Loucy (cell line): Measurements from ENCODE around the gene E2F3.
A peak's percentile ranks its signal among the peaks of the same experiment; 100 is the strongest.

Experiments used
- H2AFZ ChIP-seq: fragments of 200-600 bp; sonication (generic); 2 replicates; pipeline ENCODE4 v1.6.0; 2016; ENCODE audit warnings: antibody characterized with exemption, mild to moderate bottlenecking, low read length, moderate library complexity
- H3F3A ChIP-seq: fragments of 200-600 bp; 2 replicates; pipeline ENCODE4 v1.6.0; 2016; ENCODE audit warnings: antibody characterized with exemption, low read depth, mild to moderate bottlenecking
- H3K27me3 ChIP-seq: fragments of 200-600 bp; sonication (generic); 2 replicates; pipeline ENCODE4 v1.6.1; 2014; ENCODE audit warnings: low read length, mild to moderate bottlenecking; ENCODE audit not compliant: insufficient read depth, poor library complexity, severe bottlenecking
- H3K36me3 ChIP-seq: fragments of 200-600 bp; sonication (generic); 2 replicates; pipeline ENCODE4 v1.6.1; 2016; ENCODE audit warnings: low read length; ENCODE audit not compliant: insufficient read depth
- H3K4me1 ChIP-seq: fragments of 200-600 bp; sonication (generic); 2 replicates; pipeline ENCODE4 v1.5.1; 2014; ENCODE audit warnings: low read length, mild to moderate bottlenecking; ENCODE audit not compliant: insufficient read depth, poor library complexity, severe bottlenecking
- H3K4me2 ChIP-seq: fragments of 200-600 bp; sonication (generic); 2 replicates; pipeline ENCODE4 v1.6.0; 2014; ENCODE audit warnings: antibody characterized with exemption, low read length, low read depth, mild to moderate bottlenecking; ENCODE audit not compliant: poor library complexity, severe bottlenecking
- H3K4me3 ChIP-seq: fragments of 200-600 bp; sonication (generic); 2 replicates; pipeline ENCODE4 v1.5.1; 2014; ENCODE audit warnings: low read length, mild to moderate bottlenecking, mixed read lengths; ENCODE audit not compliant: poor library complexity, severe bottlenecking
- H3K79me2 ChIP-seq: fragments of 200-600 bp; sonication (generic); 2 replicates; pipeline ENCODE4 v1.6.1; 2014; ENCODE audit warnings: low read length; ENCODE audit not compliant: insufficient read depth
- H3K9ac ChIP-seq: fragments of 200-600 bp; sonication (generic); 2 replicates; pipeline ENCODE4 v1.6.0; 2014; ENCODE audit warnings: mild to moderate bottlenecking, low read depth, low read length, moderate library complexity; ENCODE audit not compliant: poor library complexity, severe bottlenecking
- H3K9me2 ChIP-seq: fragments of 200-600 bp; sonication (generic); replicated peaks from 2 replicates; pipeline ENCODE4 v1.6.1; 2016; ENCODE audit warnings: low read depth, low read length, mixed read lengths
- H3K9me3 ChIP-seq: fragments of 200-600 bp; sonication (generic); 2 replicates; pipeline ENCODE4 v1.6.1; 2014; ENCODE audit warnings: mild to moderate bottlenecking, antibody characterized with exemption, low read length, low read depth; ENCODE audit not compliant: insufficient read depth
- H4K20me1 ChIP-seq: fragments of 200-600 bp; sonication (generic); 2 replicates; pipeline ENCODE4 v1.6.0; 2014; ENCODE audit warnings: antibody characterized with exemption, low read length, mild to moderate bottlenecking; ENCODE audit not compliant: insufficient read depth, poor library complexity, severe bottlenecking
- EZH2phosphoT487 ChIP-seq: fragments of 200-600 bp; IDR thresholded peaks from 2 replicates; pipeline ENCODE4 v1.6.1; 2018; ENCODE audit warnings: antibody characterized with exemption, mild to moderate bottlenecking, moderate library complexity, borderline replicate concordance
- TF ChIP-seq, protein P1 (sequence below): fragments of 200-600 bp; sonication (generic); conservative IDR thresholded peaks from 2 replicates; pipeline ENCODE4 v1.5.1; 2014; ENCODE audit warnings: mild to moderate bottlenecking, antibody characterized with exemption, low read length

Gene E2F3

DNA sequence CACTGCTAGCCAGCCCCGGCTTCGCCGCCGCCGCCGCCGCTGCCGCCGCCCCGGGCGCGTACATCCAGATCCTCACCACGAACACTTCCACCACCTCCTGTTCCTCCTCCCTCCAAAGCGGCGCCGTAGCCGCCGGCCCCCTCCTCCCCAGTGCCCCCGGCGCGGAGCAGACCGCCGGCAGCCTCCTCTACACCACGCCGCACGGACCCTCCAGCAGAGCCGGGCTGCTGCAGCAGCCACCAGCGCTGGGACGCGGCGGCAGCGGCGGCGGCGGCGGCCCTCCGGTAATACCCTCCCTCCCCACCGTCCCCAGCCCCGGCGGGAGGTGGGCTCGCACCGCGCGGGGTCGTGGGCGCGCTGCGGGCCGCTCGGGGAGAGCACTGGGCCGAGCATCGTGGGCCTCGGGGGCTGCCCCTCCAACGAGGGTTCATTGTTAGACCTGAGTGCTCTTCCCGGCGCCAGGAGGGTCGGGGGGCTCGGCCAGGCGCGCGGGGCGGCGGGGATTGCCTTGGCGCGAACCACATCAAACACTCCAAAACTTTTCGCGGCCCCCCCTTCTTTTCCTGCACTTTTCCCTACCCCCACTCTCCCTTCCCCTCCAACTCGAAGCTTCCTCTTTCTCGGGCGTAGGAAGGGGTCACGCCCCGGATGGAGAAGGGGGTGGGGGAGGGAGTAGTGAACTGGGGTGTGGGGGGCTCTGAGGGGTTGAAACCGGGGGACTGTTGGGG lies 827 bp downstream of the E2F3 start:
- peaks cover 12% of the 10 kb centered on the region for H3K36me3 ChIP-seq
- no peaks in the 10 kb centered on the region for H3K9me3 ChIP-seq
- H3K79me2 ChIP-seq = peaks cover 54% of the 10 kb centered on the region
- H3F3A ChIP-seq = peaks cover 13% of the 10 kb centered on the region
- H4K20me1 ChIP-seq = peaks cover 33% of the 10 kb centered on the region
- no peak overlapping the region for H2AFZ ChIP-seq
- peak overlapping the region; percentile 50 for H3K4me2 ChIP-seq
- H3K4me3 ChIP-seq = peak overlapping the region; percentile 91
- H3K4me1 ChIP-seq = peaks cover 24% of the 10 kb centered on the region
- H3K9ac ChIP-seq = peak overlapping the region; percentile 99
- H3K27me3 ChIP-seq = peaks cover 13% of the 10 kb centered on the region
- no peaks in the 10 kb centered on the region for H3K9me2 ChIP-seq
- TF ChIP-seq, protein P1, sequence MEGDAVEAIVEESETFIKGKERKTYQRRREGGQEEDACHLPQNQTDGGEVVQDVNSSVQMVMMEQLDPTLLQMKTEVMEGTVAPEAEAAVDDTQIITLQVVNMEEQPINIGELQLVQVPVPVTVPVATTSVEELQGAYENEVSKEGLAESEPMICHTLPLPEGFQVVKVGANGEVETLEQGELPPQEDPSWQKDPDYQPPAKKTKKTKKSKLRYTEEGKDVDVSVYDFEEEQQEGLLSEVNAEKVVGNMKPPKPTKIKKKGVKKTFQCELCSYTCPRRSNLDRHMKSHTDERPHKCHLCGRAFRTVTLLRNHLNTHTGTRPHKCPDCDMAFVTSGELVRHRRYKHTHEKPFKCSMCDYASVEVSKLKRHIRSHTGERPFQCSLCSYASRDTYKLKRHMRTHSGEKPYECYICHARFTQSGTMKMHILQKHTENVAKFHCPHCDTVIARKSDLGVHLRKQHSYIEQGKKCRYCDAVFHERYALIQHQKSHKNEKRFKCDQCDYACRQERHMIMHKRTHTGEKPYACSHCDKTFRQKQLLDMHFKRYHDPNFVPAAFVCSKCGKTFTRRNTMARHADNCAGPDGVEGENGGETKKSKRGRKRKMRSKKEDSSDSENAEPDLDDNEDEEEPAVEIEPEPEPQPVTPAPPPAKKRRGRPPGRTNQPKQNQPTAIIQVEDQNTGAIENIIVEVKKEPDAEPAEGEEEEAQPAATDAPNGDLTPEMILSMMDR = no peak
- no peak for TF ChIP-seq EZH2phosphoT487

DNA sequence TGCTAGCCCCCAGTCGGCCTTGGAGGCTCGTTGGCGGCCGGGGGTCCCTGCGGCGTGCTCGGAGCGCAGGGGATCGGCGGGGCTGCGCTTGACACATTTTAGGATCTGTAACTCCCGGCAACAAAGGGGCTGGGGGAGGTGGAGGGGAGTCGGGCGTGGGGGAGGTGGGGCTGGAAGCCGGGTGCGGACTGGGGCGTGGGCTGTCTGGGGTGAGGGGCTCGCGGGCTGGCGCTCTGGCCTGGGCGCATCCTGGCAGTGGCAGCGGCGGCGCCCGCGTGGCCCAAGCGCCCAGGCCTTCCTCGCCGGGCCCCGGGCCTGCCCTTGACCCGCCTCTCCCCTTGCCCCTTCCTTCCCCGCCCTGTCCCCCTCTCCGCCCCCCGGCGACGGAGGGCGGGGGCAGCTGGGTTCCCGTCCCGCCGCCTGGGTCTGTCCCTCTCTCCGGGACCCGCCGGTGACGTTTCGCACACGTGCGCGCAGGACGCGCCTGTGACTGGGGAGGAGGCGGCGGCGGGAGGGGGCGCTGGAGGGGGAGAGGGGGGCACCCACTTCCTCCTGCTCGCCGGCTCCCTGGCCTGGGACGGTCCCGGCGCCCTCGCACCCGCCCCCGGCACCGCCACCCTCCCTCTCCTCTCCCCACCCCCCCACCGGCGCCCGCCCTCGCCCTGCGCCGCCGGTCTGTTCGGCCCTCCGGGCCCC lies 1.5 kb downstream of the E2F3 start:
- peak overlapping the region; percentile 91 for H3K4me3 ChIP-seq
- peaks cover 32% of the 10 kb centered on the region for H3K4me1 ChIP-seq
- H3K79me2 ChIP-seq = peaks cover 61% of the 10 kb centered on the region
- H4K20me1 ChIP-seq = peaks cover 35% of the 10 kb centered on the region
- peak overlapping the region; percentile 99 for H3K9ac ChIP-seq
- TF ChIP-seq EZH2phosphoT487 = no peak
- TF ChIP-seq, protein P1 = no peak
- no peaks in the 10 kb centered on the region for H3K9me2 ChIP-seq
- H2AFZ ChIP-seq = no peak overlapping the region
- peak overlapping the region; percentile 76 for H3K4me2 ChIP-seq
- peaks cover 13% of the 10 kb centered on the region for H3K27me3 ChIP-seq
- peaks cover 12% of the 10 kb centered on the region for H3K36me3 ChIP-seq
- peaks cover 18% of the 10 kb centered on the region for H3F3A ChIP-seq
- H3K9me3 ChIP-seq = no peaks in the 10 kb centered on the region

DNA sequence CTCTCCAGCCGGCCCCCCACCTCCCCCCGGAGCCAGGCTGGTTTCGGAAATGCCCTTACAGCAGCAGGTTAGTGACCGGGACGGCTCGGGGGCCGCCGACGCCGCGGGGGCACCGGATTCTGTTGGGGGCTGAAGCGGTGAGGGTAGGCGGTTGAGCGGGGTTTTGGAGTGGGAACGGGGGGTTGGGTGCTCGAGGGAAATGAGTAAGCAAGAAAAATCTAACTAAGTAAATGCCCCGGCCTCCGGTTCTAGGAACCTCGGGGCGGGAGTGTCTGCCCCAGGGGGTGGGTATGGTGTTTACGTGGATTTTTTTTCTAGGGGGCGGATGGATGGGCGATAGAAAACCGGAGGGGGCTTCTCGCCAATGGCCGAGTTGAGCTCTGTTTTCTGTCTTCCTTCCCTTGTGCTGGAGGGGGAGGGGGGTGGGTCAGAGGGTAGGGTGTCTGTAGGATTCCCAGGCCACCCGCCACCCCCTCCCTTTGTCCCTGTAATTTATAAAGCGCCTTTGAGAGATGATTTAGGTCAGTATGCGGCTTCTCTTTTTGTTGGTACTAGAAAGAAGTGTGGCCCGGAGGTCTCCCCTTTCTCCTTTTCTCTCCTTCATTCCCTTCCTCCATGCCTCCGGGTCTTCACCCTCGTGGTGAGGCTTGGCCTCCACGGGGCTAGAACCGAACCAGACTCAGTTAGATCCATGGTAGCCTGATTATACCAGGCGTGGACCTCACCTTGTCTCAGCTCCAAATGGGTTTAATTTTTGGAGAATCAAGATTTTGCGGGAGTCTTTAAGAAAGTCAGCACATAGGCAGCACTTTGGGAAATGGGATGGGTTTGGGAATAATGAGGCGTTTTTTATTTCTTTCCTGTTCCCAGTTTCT lies 2.3 kb downstream of the E2F3 start:
- peak overlapping the region; percentile 99 for H3K9ac ChIP-seq
- peaks cover 42% of the 10 kb centered on the region for H4K20me1 ChIP-seq
- no peaks in the 10 kb centered on the region for H3K9me3 ChIP-seq
- peak overlapping the region; percentile 76 for H3K4me2 ChIP-seq
- H2AFZ ChIP-seq = no peak overlapping the region
- TF ChIP-seq, protein P1 = no peak
- no peak for TF ChIP-seq EZH2phosphoT487
- H3F3A ChIP-seq = peaks cover 24% of the 10 kb centered on the region
- H3K4me1 ChIP-seq = peaks cover 39% of the 10 kb centered on the region
- peaks cover 13% of the 10 kb centered on the region for H3K27me3 ChIP-seq
- H3K9me2 ChIP-seq = no peaks in the 10 kb centered on the region
- peak overlapping the region; percentile 91 for H3K4me3 ChIP-seq
- H3K36me3 ChIP-seq = peaks cover 12% of the 10 kb centered on the region
- H3K79me2 ChIP-seq = peaks cover 69% of the 10 kb centered on the region
